ENCODE results near the gene CDC40. TPM values are rescaled to one million over a fixed set of nuclear protein-coding genes. Genes with fewer than 3 reads are reported as not detected.

CDC40 gene
- polyA plus RNA-seq, 1 of the 3 experiments (the other 2 are of a cell fraction): 7.4 TPM

DNA sequence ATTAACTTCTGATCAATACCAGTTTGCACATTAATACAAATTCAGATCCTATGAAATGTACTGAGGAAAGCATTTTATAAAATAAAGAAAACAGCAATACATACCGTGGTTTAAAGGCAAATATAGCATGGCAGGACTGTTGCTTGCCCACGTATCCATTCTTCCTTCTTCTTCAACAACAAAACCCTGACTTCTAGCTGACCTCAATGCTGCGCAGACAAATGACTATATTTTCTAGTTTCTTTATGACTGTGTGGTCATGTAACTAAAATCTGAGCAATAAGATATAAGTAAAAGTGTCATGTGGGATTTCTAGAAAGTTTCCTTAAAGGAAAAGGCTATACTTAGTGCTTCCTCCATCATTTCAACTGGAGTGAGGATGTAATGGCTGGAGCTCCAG, 85.0 kb downstream of the CDC40 start (continued):
- TF ChIP-seq, protein P1, sequence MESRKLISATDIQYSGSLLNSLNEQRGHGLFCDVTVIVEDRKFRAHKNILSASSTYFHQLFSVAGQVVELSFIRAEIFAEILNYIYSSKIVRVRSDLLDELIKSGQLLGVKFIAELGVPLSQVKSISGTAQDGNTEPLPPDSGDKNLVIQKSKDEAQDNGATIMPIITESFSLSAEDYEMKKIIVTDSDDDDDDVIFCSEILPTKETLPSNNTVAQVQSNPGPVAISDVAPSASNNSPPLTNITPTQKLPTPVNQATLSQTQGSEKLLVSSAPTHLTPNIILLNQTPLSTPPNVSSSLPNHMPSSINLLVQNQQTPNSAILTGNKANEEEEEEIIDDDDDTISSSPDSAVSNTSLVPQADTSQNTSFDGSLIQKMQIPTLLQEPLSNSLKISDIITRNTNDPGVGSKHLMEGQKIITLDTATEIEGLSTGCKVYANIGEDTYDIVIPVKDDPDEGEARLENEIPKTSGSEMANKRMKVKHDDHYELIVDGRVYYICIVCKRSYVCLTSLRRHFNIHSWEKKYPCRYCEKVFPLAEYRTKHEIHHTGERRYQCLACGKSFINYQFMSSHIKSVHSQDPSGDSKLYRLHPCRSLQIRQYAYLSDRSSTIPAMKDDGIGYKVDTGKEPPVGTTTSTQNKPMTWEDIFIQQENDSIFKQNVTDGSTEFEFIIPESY (IDR thresholded peaks at IDR 0.05; ENCODE audit: borderline replicate concordance, low read depth): no peak

DNA sequence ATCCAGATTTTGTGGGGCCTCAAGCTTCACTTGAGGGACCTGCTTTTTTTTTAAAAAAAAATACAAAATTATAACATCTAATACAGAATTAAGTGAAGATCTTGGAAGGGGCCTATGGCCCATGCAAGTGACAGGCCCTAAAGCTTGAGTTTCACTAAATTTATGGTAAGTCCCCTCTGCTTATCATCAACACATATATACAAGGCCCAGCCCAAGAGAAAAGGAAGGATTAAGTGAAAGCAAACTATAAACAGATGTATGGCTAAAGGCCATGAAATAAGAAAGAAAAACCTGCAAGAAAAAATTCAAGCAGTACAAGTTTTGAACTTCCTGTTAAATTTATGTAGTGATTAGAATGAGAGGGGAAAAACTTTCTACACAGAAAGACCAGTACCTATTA, 86.8 kb downstream of the CDC40 start:
- H3K36me3 ChIP-seq (replicated peaks in 1 of 2; ENCODE audit: control insufficient read depth in 1 of 2, insufficient read depth in 2 of 2, low read length in 1 of 2): no peaks in the 10 kb centered on the region
- no peaks in the 10 kb centered on the region for H3K27me3 ChIP-seq (ENCODE audit: insufficient read depth)
- POLR2A ChIA-PET: no interaction called here

DNA sequence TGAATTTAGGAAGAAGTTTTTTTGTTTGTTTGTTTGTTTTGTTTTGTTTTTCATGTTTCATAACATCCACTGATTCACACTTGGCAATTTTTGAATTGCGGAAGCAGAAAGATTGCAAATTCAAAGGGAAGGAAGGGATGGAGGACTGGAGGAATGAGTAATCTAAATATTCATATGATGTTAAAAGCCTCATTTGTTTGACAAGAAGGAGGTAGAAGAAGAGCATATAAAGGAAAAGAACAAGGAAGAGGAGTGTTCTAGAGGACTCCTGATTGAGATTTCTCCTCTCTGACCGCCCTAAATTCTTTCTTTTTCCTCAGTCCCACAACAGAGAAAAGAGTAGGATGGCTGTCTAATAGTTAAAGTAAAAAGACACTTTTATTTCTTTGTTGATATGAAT, 89.4 kb downstream of the CDC40 start:
- CTCF ChIA-PET: interaction anchor here (0.7 kb wide), 1 partner anchor 697 kb away, joined by 3 read pairs; no protein-coding TSS in a partner anchor
- H3K27me3 ChIP-seq (ENCODE audit: insufficient read depth): no peaks in the 10 kb centered on the region
- no peak overlapping the region for H3K4me2 ChIP-seq
- 62% methylated on average over 2 of the region's 2 CpGs for WGBS (ENCODE audit: low lambda C conversion rate)
- DNase-seq: no peak
- no peak overlapping the region for H3K27ac ChIP-seq (ENCODE audit: low read depth in 2 of 2, low read length in 1 of 2)
- H3K9me2 ChIP-seq: no peaks in the 10 kb centered on the region
- no peaks in the 10 kb centered on the region for H3K79me2 ChIP-seq (ENCODE audit: insufficient read depth)
- POLR2A ChIA-PET: no interaction called here
- H3F3A ChIP-seq (replicated peaks; ENCODE audit: insufficient read depth): no peaks in the 10 kb centered on the region
- H3K36me3 ChIP-seq (replicated peaks in 1 of 2; ENCODE audit: control insufficient read depth in 1 of 2, insufficient read depth in 2 of 2, low read length in 1 of 2): no peaks in the 10 kb centered on the region
- no peaks in the 10 kb centered on the region for H3K4me1 ChIP-seq (ENCODE audit: control insufficient read depth in 1 of 2, insufficient read depth in 2 of 2, low read depth in 1 of 2, low read length in 1 of 2)
- no peak overlapping the region for H2AFZ ChIP-seq (ENCODE audit: low read depth)
- no peaks in the 10 kb centered on the region for H3K9me3 ChIP-seq
- no peak overlapping the region for H3K4me3 ChIP-seq (ENCODE audit: low read depth in 2 of 2, low read length in 1 of 2)
- H4K20me1 ChIP-seq (ENCODE audit: insufficient read depth): no peaks in the 10 kb centered on the region
- H3K9ac ChIP-seq: no peak overlapping the region
- TF ChIP-seq POLR2AphosphoS5 (IDR thresholded peaks at IDR 0.05; ENCODE audit: low read depth, low read length) (no peak), RXRA (IDR thresholded peaks at IDR 0.05; ENCODE audit: borderline replicate concordance, low read depth) (no peak), NFIC (IDR thresholded peaks at IDR 0.05; ENCODE audit: borderline replicate concordance) (no peak), JUND (IDR thresholded peaks at IDR 0.05) (no peak), SIN3A (IDR thresholded peaks at IDR 0.05; ENCODE audit: borderline replicate concordance, low read depth, low read length) (no peak)
- TF ChIP-seq, protein P1 (IDR thresholded peaks at IDR 0.05; ENCODE audit: borderline replicate concordance, low read depth): no peak
- TF ChIP-seq, protein P2, sequence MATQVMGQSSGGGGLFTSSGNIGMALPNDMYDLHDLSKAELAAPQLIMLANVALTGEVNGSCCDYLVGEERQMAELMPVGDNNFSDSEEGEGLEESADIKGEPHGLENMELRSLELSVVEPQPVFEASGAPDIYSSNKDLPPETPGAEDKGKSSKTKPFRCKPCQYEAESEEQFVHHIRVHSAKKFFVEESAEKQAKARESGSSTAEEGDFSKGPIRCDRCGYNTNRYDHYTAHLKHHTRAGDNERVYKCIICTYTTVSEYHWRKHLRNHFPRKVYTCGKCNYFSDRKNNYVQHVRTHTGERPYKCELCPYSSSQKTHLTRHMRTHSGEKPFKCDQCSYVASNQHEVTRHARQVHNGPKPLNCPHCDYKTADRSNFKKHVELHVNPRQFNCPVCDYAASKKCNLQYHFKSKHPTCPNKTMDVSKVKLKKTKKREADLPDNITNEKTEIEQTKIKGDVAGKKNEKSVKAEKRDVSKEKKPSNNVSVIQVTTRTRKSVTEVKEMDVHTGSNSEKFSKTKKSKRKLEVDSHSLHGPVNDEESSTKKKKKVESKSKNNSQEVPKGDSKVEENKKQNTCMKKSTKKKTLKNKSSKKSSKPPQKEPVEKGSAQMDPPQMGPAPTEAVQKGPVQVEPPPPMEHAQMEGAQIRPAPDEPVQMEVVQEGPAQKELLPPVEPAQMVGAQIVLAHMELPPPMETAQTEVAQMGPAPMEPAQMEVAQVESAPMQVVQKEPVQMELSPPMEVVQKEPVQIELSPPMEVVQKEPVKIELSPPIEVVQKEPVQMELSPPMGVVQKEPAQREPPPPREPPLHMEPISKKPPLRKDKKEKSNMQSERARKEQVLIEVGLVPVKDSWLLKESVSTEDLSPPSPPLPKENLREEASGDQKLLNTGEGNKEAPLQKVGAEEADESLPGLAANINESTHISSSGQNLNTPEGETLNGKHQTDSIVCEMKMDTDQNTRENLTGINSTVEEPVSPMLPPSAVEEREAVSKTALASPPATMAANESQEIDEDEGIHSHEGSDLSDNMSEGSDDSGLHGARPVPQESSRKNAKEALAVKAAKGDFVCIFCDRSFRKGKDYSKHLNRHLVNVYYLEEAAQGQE (IDR thresholded peaks at IDR 0.05; ENCODE audit: low read depth, low read length): no peak

More for the DNA sequence above, 86.8 kb downstream of the CDC40 start:
- Histone ChIP-seq H3K4me2 (no peak overlapping the region), H3K79me2 (ENCODE audit: insufficient read depth) (no peaks in the 10 kb centered on the region), H3F3A (replicated peaks; ENCODE audit: insufficient read depth) (no peaks in the 10 kb centered on the region), H2AFZ (ENCODE audit: low read depth) (no peak overlapping the region), H3K9me3 (no peaks in the 10 kb centered on the region), H3K9me2 (no peaks in the 10 kb centered on the region), H4K20me1 (ENCODE audit: insufficient read depth) (no peaks in the 10 kb centered on the region), H3K4me1 (ENCODE audit: control insufficient read depth in 1 of 2, insufficient read depth in 2 of 2, low read depth in 1 of 2, low read length in 1 of 2) (no peaks in the 10 kb centered on the region), H3K4me3 (ENCODE audit: low read depth in 2 of 2, low read length in 1 of 2) (no peak overlapping the region), H3K9ac (no peak overlapping the region), H3K27ac (ENCODE audit: low read depth in 2 of 2, low read length in 1 of 2) (no peak overlapping the region)
- DNase-seq: no peak
- CTCF ChIA-PET: no interaction called here
- no peak for TF ChIP-seq EP300 (IDR thresholded peaks at IDR 0.05; ENCODE audit: borderline replicate concordance in 1 of 2, low read depth in 1 of 2, low read length in 1 of 2)
- TF ChIP-seq YY1 (IDR thresholded peaks at IDR 0.05; ENCODE audit: low read depth): no peak
- TF ChIP-seq, protein P3, sequence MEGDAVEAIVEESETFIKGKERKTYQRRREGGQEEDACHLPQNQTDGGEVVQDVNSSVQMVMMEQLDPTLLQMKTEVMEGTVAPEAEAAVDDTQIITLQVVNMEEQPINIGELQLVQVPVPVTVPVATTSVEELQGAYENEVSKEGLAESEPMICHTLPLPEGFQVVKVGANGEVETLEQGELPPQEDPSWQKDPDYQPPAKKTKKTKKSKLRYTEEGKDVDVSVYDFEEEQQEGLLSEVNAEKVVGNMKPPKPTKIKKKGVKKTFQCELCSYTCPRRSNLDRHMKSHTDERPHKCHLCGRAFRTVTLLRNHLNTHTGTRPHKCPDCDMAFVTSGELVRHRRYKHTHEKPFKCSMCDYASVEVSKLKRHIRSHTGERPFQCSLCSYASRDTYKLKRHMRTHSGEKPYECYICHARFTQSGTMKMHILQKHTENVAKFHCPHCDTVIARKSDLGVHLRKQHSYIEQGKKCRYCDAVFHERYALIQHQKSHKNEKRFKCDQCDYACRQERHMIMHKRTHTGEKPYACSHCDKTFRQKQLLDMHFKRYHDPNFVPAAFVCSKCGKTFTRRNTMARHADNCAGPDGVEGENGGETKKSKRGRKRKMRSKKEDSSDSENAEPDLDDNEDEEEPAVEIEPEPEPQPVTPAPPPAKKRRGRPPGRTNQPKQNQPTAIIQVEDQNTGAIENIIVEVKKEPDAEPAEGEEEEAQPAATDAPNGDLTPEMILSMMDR (IDR thresholded peaks at IDR 0.05): no peak
- TF ChIP-seq, protein P4, sequence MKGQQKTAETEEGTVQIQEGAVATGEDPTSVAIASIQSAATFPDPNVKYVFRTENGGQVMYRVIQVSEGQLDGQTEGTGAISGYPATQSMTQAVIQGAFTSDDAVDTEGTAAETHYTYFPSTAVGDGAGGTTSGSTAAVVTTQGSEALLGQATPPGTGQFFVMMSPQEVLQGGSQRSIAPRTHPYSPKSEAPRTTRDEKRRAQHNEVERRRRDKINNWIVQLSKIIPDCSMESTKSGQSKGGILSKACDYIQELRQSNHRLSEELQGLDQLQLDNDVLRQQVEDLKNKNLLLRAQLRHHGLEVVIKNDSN (IDR thresholded peaks at IDR 0.05; ENCODE audit: borderline replicate concordance, low read depth): no peak
- TF ChIP-seq GABPA (IDR thresholded peaks at IDR 0.05; ENCODE audit: low read depth): no peak
- TF ChIP-seq RXRA (IDR thresholded peaks at IDR 0.05; ENCODE audit: borderline replicate concordance, low read depth): no peak
- no peak for TF ChIP-seq ELF1 (IDR thresholded peaks at IDR 0.05)
- TF ChIP-seq GATA2 (CRISPR knock-in tag; IDR thresholded peaks at IDR 0.05): no peak
- no peak for TF ChIP-seq MXI1 (IDR thresholded peaks at IDR 0.05; ENCODE audit: low read depth, low read length)
- TF ChIP-seq MEF2A (IDR thresholded peaks at IDR 0.05; ENCODE audit: borderline replicate concordance, low read depth): no peak
- no peak for TF ChIP-seq FOXM1 (IDR thresholded peaks at IDR 0.05; ENCODE audit: low read depth)
- TF ChIP-seq RAD21 (IDR thresholded peaks at IDR 0.05; ENCODE audit: low read length): no peak
- TF ChIP-seq NRF1 (IDR thresholded peaks at IDR 0.05; ENCODE audit: low read depth, low read length): no peak

All from SK-N-SH (cell line).